ENCODE data around the gene MAGEA2B. TPM values are rescaled to one million over a fixed set of nuclear protein-coding genes. Genes with fewer than 3 reads are reported as not detected.
"Not testable (repeated sequence)": the region's sequence is repeated elsewhere in the genome, so short reads cannot be mapped to it uniquely, and the experiment has no call there.

Gene MAGEA2B
- not detected for polyA plus RNA-seq (ENCODE audit: insufficient read length)

GRCh38 chrX:152713815-152714787, at the start of gene MAGEA2B:
Gene MAGEA2B, plus strand, starts transcription at chrX:152714628. Its CDS starts 2,479 bp downstream, at chrX:152717107.
- DNase-seq (ENCODE audit: low read depth), result not testable (repeated sequence)

- DNase-seq (ENCODE audit: low read depth), result no peak
Observed at GRCh38 chrX:152674135-152674534, 40.3 kb upstream of the MAGEA2B start.

- not testable (repeated sequence) for DNase-seq (ENCODE audit: low read depth)
Observed at GRCh38 chrX:152674652-152675051, 39.8 kb upstream of the MAGEA2B start.

GRCh38 chrX:152681012-152681411, 33.4 kb upstream of the MAGEA2B start:
- not testable (repeated sequence) for DNase-seq (ENCODE audit: low read depth)

- DNase-seq (ENCODE audit: low read depth), result not testable (repeated sequence)
Observed at GRCh38 chrX:152697952-152698931, 16.2 kb upstream of the MAGEA2B start, which contains the start of gene MAGEA3. Gene MAGEA3, plus strand, starts transcription at chrX:152698794. Its CDS starts 2,039 bp downstream, at chrX:152700833.

GRCh38 chrX:152700390-152700789, 14.0 kb upstream of the MAGEA2B start:
- not testable (repeated sequence) for DNase-seq (ENCODE audit: low read depth)

- DNase-seq (ENCODE audit: low read depth), result not testable (repeated sequence)
Observed at GRCh38 chrX:152706500-152706899, 7.9 kb upstream of the MAGEA2B start.

GRCh38 chrX:152709173-152709572, 5.3 kb upstream of the MAGEA2B start, which contains the start of gene CSAG2:
Gene CSAG2, minus strand, starts transcription at chrX:152709273. Its CDS starts 161 bp downstream, at chrX:152709112.
- DNase-seq (ENCODE audit: low read depth), result not testable (repeated sequence)

GRCh38 chrX:152713195-152713594, 1.2 kb upstream of the MAGEA2B start:
- not testable (repeated sequence) for DNase-seq (ENCODE audit: low read depth)

- DNase-seq (ENCODE audit: low read depth), result no peak
Observed at GRCh38 chrX:152725409-152725808, 11.0 kb downstream of the MAGEA2B start.

GRCh38 chrX:152733261-152733975, 19.0 kb downstream of the MAGEA2B start, which contains the start of the genes CSAG1 and MAGEA12:
Gene CSAG1, minus strand, starts transcription at chrX:152733721. Its CDS starts 1,261 bp downstream, at chrX:152732460.
Gene MAGEA12, plus strand, starts transcription at chrX:152733757. Its CDS starts 2,405 bp downstream, at chrX:152736162.
- DNase-seq (ENCODE audit: low read depth), result no peak

- DNase-seq (ENCODE audit: low read depth), result not testable (repeated sequence)
Observed at GRCh38 chrX:152734143-152734858, 19.9 kb downstream of the MAGEA2B start.

- DNase-seq (ENCODE audit: low read depth), result no peak
Observed at GRCh38 chrX:152735101-152735500, 20.7 kb downstream of the MAGEA2B start.

GRCh38 chrX:152735860-152736511, 21.6 kb downstream of the MAGEA2B start:
- no peak for DNase-seq (ENCODE audit: low read depth)

- DNase-seq (ENCODE audit: low read depth), result not testable (repeated sequence)
Observed at GRCh38 chrX:152736528-152736927, 22.1 kb downstream of the MAGEA2B start.

GRCh38 chrX:152738560-152738959, 24.1 kb downstream of the MAGEA2B start:
- DNase-seq (ENCODE audit: low read depth), result no peak

- DNase-seq (ENCODE audit: low read depth), result not testable (repeated sequence)
Observed at GRCh38 chrX:152753686-152754650, 39.5 kb downstream of the MAGEA2B start, which contains the start of gene MAGEA2. Gene MAGEA2, minus strand, starts transcription at chrX:152753842. Its CDS starts 2,479 bp downstream, at chrX:152751363.

GRCh38 chrX:152754871-152755270, 40.4 kb downstream of the MAGEA2B start:
- not testable (repeated sequence) for DNase-seq (ENCODE audit: low read depth)

Data from forelimb muscle (tissue), 1 donor.